GM20000 (cell line): ENCODE results near the gene PTPRS.
"Not testable (repeated sequence)": the region's sequence is repeated elsewhere in the genome, so short reads cannot be mapped to it uniquely, and the experiment has no call there.

Experiments used
- DNase-seq: peaks from one replicate; pipeline ENCODE4 v3.0.0; 2012; ENCODE audit warnings: low spot score
- CTCF ChIP-seq: IDR thresholded peaks from 2 replicates; pipeline ENCODE4 v1.5.1; 2012; ENCODE audit warnings: mild to moderate bottlenecking, control low read depth; ENCODE audit errors: extremely low read depth, missing control alignments

Gene PTPRS

GRCh38 chr19:5330307-5330720 is 10.3 kb downstream of the PTPRS start:
- no peak for TF ChIP-seq CTCF
- DNase-seq = peak; percentile 70

GRCh38 chr19:5329141-5329540 is 11.5 kb downstream of the PTPRS start:
- DNase-seq = no peak

GRCh38 chr19:5328407-5328806 is 12.2 kb downstream of the PTPRS start:
- not testable (repeated sequence) for DNase-seq

More at GRCh38 chr19:5329141-5329540, 11.5 kb downstream of the PTPRS start:
- TF ChIP-seq CTCF = no peak

GRCh38 chr19:5326986-5327623 is 13.5 kb downstream of the PTPRS start:
- TF ChIP-seq CTCF = no peak
- no peak for DNase-seq

GRCh38 chr19:5326545-5326944 is 14.1 kb downstream of the PTPRS start:
- no peak for TF ChIP-seq CTCF

GRCh38 chr19:5324947-5325346 is 15.7 kb downstream of the PTPRS start:
- no peak for DNase-seq
- no peak for TF ChIP-seq CTCF

More at GRCh38 chr19:5326545-5326944, 14.1 kb downstream of the PTPRS start:
- no peak for DNase-seq

- no peak for TF ChIP-seq CTCF
- no peak for DNase-seq
Measured at GRCh38 chr19:5323475-5323811, 17.2 kb downstream of the PTPRS start.
